ENCODE results near the gene USP38.

USP38 gene

GRCh38 chr4:143188136-143189088 lies 3.7 kb downstream of the USP38 start:
- H3K27ac ChIP-seq = peak overlapping the region; percentile 93; the same call in 1 of the 2 replicates
- TF ChIP-seq CTCF (conservative IDR thresholded peaks at IDR 0.05) = no peak

- H3K27ac ChIP-seq = no peak overlapping the region
- no peak for TF ChIP-seq CTCF (conservative IDR thresholded peaks at IDR 0.05)
Measured at GRCh38 chr4:143189528-143189927, 4.8 kb downstream of the USP38 start.

GRCh38 chr4:143195581-143195980 lies 10.9 kb downstream of the USP38 start:
- no peak overlapping the region for H3K27ac ChIP-seq
- no peak for TF ChIP-seq CTCF (conservative IDR thresholded peaks at IDR 0.05)

GRCh38 chr4:143196323-143196722 lies 11.6 kb downstream of the USP38 start:
- TF ChIP-seq CTCF (conservative IDR thresholded peaks at IDR 0.05) = no peak
- no peak overlapping the region for H3K27ac ChIP-seq

- no peak for TF ChIP-seq CTCF (conservative IDR thresholded peaks at IDR 0.05)
- no peak overlapping the region for H3K27ac ChIP-seq
Measured at GRCh38 chr4:143199503-143199902, 14.8 kb downstream of the USP38 start.

- peak; percentile 60 for TF ChIP-seq CTCF (conservative IDR thresholded peaks at IDR 0.05)
- no peak overlapping the region for H3K27ac ChIP-seq
Measured at GRCh38 chr4:143202824-143203223, 18.1 kb downstream of the USP38 start.

- no peak overlapping the region for H3K27ac ChIP-seq
- no peak for TF ChIP-seq CTCF (conservative IDR thresholded peaks at IDR 0.05)
Measured at GRCh38 chr4:143203577-143203976, 18.9 kb downstream of the USP38 start.

Data from VCaP (cell line).